Upper lobe of right lung (tissue), 1 donor: ENCODE measurements around the gene RALY. TPM values are rescaled to one million over a fixed set of nuclear protein-coding genes. Genes with fewer than 3 reads are reported as not detected.

Source experiments
- ATAC-seq: fragments of 200-7000 bp; cut with Tn5 transposase; one replicate; pipeline ENCODE4 v1.9.1; 2020; ENCODE audit warnings: mild to moderate bottlenecking, moderate library complexity
- DNase-seq: peaks from one replicate; pipeline ENCODE4 v3.0.0-alpha.2; 2020
- H3K27ac ChIP-seq: fragments of 200-600 bp; one replicate; pipeline ENCODE4 v1.8.0; 2022
- H3K27me3 ChIP-seq: fragments of 200-600 bp; one replicate; pipeline ENCODE4 v1.8.0; 2022; ENCODE audit warnings: mild to moderate bottlenecking
- H3K36me3 ChIP-seq: fragments of 200-600 bp; one replicate; pipeline ENCODE4 v1.8.0; 2022
- H3K4me1 ChIP-seq: fragments of 200-600 bp; one replicate; pipeline ENCODE4 v1.8.0; 2022
- H3K4me3 ChIP-seq: fragments of 200-600 bp; one replicate; pipeline ENCODE4 v1.8.0; 2022; ENCODE audit warnings: mild to moderate bottlenecking
- H3K9me3 ChIP-seq: fragments of 200-600 bp; one replicate; pipeline ENCODE4 v1.8.0; 2022
- intact Hi-C: fragments of 100-400 bp; cut with DNase I; formaldehyde crosslinking; loops from one replicate; pipeline ENCODE4 v1.11.0; 2022
- total RNA-seq: library from RNA; stranded (reverse); fragmentation: NEBNext Ultra II Directional; extraction: Animal tissue kit (Norgen Biotek cat#: 25700); gene quantifications from one replicate; pipeline ENCODE4 v1.2.1, GENCODE V29; 2021
- TF ChIP-seq, protein P1 (sequence below): fragments of 200-600 bp; IDR thresholded peaks from one replicate; pipeline ENCODE4 v1.8.0; 2022; ENCODE audit warnings: antibody characterized with exemption
- donor health status: DM: no; HTN: yes; CAD: no; lungs with severe emphysema.

Gene RALY
- total RNA-seq, 1 donor from 2014 or later = 130 TPM

DNA sequence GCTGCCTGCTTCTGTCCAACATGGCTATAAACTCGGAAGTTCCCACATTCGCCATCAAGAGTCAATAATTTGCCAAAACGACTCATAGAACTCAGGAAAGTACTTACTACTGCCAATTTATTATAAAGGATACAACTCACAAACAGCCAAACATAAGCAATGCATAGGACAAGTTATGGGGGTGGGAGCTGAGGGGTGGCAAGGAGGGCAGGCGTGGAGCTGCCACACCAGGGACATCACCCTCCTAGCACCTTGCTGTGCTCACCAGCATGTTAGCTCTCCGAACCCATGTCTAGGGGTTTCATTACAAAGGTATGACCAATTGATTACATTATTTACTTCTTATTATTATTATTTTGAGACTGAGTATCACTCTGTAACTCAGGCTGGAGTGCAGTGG is 106.0 kb downstream of the RALY start:
- Histone ChIP-seq H3K9me3 (no peaks in the 10 kb centered on the region), H3K4me1 (no peaks in the 10 kb centered on the region), H3K4me3 (no peak overlapping the region), H3K36me3 (peaks cover 100% of the 10 kb centered on the region), H3K27ac (no peak overlapping the region), H3K27me3 (no peaks in the 10 kb centered on the region)
- DNase-seq = no peak
- TF ChIP-seq, protein P1, sequence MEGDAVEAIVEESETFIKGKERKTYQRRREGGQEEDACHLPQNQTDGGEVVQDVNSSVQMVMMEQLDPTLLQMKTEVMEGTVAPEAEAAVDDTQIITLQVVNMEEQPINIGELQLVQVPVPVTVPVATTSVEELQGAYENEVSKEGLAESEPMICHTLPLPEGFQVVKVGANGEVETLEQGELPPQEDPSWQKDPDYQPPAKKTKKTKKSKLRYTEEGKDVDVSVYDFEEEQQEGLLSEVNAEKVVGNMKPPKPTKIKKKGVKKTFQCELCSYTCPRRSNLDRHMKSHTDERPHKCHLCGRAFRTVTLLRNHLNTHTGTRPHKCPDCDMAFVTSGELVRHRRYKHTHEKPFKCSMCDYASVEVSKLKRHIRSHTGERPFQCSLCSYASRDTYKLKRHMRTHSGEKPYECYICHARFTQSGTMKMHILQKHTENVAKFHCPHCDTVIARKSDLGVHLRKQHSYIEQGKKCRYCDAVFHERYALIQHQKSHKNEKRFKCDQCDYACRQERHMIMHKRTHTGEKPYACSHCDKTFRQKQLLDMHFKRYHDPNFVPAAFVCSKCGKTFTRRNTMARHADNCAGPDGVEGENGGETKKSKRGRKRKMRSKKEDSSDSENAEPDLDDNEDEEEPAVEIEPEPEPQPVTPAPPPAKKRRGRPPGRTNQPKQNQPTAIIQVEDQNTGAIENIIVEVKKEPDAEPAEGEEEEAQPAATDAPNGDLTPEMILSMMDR = no peak
- ATAC-seq = no peak
- intact Hi-C loops = no loop called here

GRCh38 chr20:34100576-34100975 is 106.9 kb downstream of the RALY start:
- no peak overlapping the region for H3K27ac ChIP-seq
- H3K4me3 ChIP-seq = no peak overlapping the region
- peaks cover 4% of the 10 kb centered on the region for H3K4me1 ChIP-seq
- no peaks in the 10 kb centered on the region for H3K9me3 ChIP-seq
- intact Hi-C loops = no loop called here
- H3K27me3 ChIP-seq = no peaks in the 10 kb centered on the region
- no peak for ATAC-seq
- peaks cover 100% of the 10 kb centered on the region for H3K36me3 ChIP-seq
- TF ChIP-seq, protein P1 = no peak
- DNase-seq = no peak

DNA sequence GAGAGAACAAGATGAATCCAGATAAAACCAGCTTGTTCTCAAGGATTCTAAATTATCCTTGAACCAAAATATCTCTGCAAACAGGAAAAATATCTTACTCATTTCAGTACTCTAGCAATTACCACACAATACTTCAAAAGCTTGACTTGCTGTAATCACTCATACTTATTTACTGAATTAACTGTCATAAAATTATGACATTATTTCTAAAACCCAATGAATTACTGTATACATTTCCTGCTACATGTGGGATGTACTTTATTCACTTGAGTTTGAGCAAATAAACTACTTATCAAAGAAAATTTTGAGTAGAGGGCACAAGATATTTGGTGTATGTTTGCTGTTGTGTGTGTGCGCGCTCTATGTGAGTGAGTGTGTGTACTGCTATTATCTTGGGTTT is 108.6 kb downstream of the RALY start:
- no peak for DNase-seq
- intact Hi-C loops = no loop called here
- Histone ChIP-seq H3K4me3 (no peak overlapping the region), H3K9me3 (no peaks in the 10 kb centered on the region), H3K4me1 (peaks cover 16% of the 10 kb centered on the region), H3K36me3 (peaks cover 82% of the 10 kb centered on the region), H3K27ac (no peak overlapping the region), H3K27me3 (no peaks in the 10 kb centered on the region)
- TF ChIP-seq, protein P1 = no peak
- no peak for ATAC-seq

DNA sequence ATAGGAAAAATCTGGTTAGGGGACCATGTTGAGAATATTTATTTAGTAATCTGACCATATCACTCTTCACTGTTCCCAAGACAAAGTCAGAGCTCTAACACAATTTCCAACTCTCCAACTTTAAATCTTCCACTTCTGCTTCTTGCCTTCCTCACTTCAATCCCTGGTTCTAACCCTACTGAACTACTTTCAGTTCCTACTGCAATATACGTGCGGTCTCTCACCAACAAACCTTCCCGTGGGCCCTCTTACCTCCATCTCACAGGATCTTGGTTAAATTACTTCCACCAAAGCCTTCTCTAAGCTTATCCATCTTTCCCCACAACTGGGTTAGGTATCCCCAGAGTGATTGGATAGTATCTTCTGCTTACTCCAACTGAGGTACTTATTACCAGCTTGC is 110.3 kb downstream of the RALY start:
- peaks cover 30% of the 10 kb centered on the region for H3K4me1 ChIP-seq

DNA sequence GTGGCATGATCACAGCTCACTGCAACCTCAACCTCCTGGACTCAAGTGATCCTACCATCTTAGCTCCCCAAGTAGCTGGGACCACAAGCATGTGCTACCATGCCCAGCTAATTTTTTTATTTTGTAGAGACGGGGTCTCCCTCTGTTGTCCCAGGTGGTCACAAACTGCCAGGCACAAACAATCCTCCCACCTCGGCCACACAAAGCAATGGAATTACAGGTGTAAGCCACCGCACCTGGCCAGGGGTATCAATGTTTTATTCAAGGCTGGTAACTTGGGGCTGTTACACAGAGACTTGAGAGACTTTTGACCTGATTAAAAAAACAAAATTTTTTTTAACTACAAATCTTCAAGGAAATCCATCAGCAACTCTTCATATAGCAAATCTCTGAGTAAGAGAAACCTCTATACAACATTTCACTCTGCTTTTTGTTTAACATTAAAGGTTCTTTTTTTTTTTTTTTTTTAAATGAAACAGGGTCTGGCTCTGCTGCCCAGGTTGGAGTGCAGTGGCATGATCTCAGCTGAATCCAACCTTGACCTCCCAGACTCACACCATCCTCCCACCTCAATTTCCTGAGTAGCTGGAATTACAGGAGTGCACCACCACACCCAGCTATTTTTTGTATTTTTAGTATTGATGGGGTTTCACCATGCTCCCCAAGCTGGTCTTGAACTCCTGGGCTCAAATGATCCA is 112.4 kb downstream of the RALY start:
- no peak overlapping the region for H3K4me3 ChIP-seq
- no peak for ATAC-seq
- H3K9me3 ChIP-seq = no peaks in the 10 kb centered on the region
- H3K4me1 ChIP-seq = peaks cover 47% of the 10 kb centered on the region
- TF ChIP-seq, protein P1 = no peak
- no peak overlapping the region for H3K27ac ChIP-seq
- peaks cover 65% of the 10 kb centered on the region for H3K36me3 ChIP-seq
- DNase-seq = no peak
- H3K27me3 ChIP-seq = no peaks in the 10 kb centered on the region
- intact Hi-C loops = no loop called here

More for the DNA sequence above, 110.3 kb downstream of the RALY start:
- no peaks in the 10 kb centered on the region for H3K9me3 ChIP-seq
- peaks cover 76% of the 10 kb centered on the region for H3K36me3 ChIP-seq
- intact Hi-C loops = no loop called here
- TF ChIP-seq, protein P1 = no peak
- H3K27ac ChIP-seq = no peak overlapping the region
- no peak for ATAC-seq
- DNase-seq = no peak
- no peaks in the 10 kb centered on the region for H3K27me3 ChIP-seq
- no peak overlapping the region for H3K4me3 ChIP-seq
